Measurements from ENCODE around the gene POLR2C.

DNA sequence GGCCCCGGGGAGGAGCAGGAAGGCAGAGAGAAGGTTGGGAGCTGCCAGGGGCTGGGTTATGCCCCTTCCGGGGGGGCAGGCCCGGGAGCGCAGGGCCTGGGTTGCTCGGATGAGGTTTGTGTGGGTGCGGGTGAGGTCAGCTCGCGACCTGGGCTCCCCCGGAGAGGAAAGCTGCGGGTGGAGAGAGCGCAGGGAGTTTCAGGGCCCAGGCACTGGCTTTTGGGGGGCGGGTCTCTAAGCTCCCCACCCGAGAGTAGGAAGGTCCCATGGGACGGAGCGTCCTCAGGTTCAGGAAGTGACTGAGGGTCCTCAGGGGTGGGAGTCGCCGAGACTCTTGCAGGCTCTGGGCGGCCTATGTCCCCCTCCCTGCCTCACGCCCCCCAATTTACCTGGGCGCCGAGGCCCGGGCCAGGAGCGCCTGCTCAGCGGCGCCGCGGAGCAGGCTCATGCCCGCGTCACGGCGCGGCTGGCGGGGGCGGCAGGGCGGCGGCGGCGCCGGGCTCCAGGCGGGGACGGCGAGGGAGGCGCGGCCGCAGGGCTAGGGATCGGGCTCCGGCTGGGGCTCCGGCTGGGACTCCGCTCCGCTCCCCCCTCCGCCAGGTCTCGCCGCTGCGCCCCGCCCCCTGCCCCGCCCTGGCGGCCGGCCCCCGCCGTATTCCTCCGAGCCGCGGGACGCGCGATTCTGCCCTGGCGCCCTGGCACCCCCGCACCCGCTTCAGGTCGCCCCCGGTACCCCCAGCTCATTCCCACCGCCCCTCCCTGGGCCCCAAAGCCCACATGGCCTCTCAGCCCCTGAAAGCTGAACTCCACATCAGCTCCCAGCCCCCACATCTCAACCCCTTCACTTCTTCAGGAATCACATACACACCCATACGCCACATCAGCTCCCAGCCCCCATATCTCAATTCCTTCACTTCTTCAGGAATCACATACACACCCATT lies 23.7 kb downstream of the POLR2C start, which contains the start of gene DOK4:
- TF ChIP-seq POLR2A (IDR thresholded peaks at IDR 0.05): peak; percentile 10
- TF ChIP-seq, protein P1, sequence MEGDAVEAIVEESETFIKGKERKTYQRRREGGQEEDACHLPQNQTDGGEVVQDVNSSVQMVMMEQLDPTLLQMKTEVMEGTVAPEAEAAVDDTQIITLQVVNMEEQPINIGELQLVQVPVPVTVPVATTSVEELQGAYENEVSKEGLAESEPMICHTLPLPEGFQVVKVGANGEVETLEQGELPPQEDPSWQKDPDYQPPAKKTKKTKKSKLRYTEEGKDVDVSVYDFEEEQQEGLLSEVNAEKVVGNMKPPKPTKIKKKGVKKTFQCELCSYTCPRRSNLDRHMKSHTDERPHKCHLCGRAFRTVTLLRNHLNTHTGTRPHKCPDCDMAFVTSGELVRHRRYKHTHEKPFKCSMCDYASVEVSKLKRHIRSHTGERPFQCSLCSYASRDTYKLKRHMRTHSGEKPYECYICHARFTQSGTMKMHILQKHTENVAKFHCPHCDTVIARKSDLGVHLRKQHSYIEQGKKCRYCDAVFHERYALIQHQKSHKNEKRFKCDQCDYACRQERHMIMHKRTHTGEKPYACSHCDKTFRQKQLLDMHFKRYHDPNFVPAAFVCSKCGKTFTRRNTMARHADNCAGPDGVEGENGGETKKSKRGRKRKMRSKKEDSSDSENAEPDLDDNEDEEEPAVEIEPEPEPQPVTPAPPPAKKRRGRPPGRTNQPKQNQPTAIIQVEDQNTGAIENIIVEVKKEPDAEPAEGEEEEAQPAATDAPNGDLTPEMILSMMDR (IDR thresholded peaks at IDR 0.05): no peak
